ENCODE results near the gene OSM.
"Not testable (repeated sequence)": the region's sequence is repeated elsewhere in the genome, so short reads cannot be mapped to it uniquely, and the experiment has no call there.

OSM gene

GRCh38 chr22:30224161-30224857 lies 42.3 kb downstream of the OSM start:
- DNase-seq = no peak

- no peak for DNase-seq
Observed at GRCh38 chr22:30223303-30223702, 43.3 kb downstream of the OSM start.

- DNase-seq = no peak
Observed at GRCh38 chr22:30222321-30222720, 44.3 kb downstream of the OSM start.

GRCh38 chr22:30221121-30221992 lies 45.3 kb downstream of the OSM start:
- DNase-seq = peak; percentile 59

- no peak for DNase-seq
Observed at GRCh38 chr22:30220338-30221012, 46.2 kb downstream of the OSM start.

- no peak for DNase-seq
Observed at GRCh38 chr22:30219668-30220278, 46.9 kb downstream of the OSM start.

GRCh38 chr22:30219049-30219654 lies 47.5 kb downstream of the OSM start:
- no peak for DNase-seq

- no peak for DNase-seq
Observed at GRCh38 chr22:30217698-30218560, 48.7 kb downstream of the OSM start.

- no peak for DNase-seq
Observed at GRCh38 chr22:30216710-30217109, 49.9 kb downstream of the OSM start.

- DNase-seq = not testable (repeated sequence)
Observed at GRCh38 chr22:30216272-30216671, 50.4 kb downstream of the OSM start.

- DNase-seq = no peak
Observed at GRCh38 chr22:30214703-30215407, 51.8 kb downstream of the OSM start.

GRCh38 chr22:30212996-30213441 lies 53.6 kb downstream of the OSM start:
- DNase-seq = no peak
